ENCODE data around the gene ZNF568. TPM values are rescaled to one million over a fixed set of nuclear protein-coding genes. Genes with fewer than 3 reads are reported as not detected.

The ZNF568 gene
- total RNA-seq, 1 donor from 2014 or later, result 8.9 TPM

DNA sequence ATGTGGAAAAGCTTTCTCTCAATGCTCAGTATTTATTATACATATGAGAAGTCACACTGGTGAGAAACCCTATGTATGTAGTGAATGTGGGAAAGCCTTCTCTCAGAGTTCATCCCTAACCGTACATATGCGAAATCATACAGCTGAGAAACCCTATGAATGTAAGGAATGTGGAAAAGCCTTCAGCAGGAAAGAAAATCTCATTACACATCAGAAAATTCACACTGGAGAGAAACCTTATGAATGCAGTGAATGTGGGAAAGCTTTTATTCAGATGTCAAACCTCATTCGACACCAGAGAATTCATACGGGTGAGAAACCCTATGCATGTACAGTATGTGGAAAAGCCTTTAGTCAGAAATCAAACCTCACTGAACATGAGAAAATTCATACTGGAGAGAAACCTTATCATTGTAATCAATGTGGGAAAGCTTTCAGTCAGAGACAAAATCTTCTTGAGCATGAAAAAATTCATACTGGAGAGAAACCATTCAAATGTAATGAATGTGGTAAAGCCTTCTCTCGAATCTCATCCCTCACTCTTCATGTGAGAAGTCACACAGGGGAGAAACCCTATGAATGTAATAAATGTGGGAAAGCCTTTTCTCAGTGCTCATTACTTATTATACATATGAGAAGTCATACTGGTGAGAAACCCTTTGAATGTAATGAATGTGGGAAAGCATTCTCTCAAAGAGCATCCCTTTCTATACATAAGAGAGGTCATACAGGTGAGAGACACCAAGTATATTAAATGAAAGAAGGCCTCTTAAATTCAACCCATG lies 34.4 kb downstream of the ZNF568 start:
- H3K9me3 Mint-ChIP-seq, result peaks cover 54% of the 10 kb centered on the region
- H3K9me3 ChIP-seq (ENCODE audit: low read depth), result peaks cover 24% of the 10 kb centered on the region

DNA sequence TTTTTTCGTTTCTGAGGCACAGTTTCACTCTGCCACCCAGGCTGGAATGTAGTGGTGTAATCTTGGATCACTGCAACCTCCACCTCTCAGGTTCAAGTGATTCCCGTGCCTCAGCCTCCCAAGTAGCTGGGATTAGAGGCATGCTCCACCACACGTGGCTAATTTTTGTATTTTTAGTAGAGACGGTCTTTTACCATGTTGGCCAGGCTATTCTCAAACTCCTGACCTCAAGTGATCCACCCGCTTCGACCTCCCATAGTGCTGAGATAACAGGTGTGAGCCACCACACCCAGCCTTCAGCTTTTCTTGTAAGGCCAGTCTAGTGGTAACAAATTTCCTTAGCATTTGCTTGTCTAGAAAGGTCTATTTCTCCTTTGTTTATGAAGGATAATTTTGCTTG lies 46.2 kb downstream of the ZNF568 start:
- TF ChIP-seq EZH2 (IDR thresholded peaks at IDR 0.05), result no peak
- TF ChIP-seq, protein P1, sequence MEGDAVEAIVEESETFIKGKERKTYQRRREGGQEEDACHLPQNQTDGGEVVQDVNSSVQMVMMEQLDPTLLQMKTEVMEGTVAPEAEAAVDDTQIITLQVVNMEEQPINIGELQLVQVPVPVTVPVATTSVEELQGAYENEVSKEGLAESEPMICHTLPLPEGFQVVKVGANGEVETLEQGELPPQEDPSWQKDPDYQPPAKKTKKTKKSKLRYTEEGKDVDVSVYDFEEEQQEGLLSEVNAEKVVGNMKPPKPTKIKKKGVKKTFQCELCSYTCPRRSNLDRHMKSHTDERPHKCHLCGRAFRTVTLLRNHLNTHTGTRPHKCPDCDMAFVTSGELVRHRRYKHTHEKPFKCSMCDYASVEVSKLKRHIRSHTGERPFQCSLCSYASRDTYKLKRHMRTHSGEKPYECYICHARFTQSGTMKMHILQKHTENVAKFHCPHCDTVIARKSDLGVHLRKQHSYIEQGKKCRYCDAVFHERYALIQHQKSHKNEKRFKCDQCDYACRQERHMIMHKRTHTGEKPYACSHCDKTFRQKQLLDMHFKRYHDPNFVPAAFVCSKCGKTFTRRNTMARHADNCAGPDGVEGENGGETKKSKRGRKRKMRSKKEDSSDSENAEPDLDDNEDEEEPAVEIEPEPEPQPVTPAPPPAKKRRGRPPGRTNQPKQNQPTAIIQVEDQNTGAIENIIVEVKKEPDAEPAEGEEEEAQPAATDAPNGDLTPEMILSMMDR (IDR thresholded peaks at IDR 0.05), result no peak
- TF ChIP-seq EZH2phosphoT487 (IDR thresholded peaks at IDR 0.05), result no peak
- H3K4me2 ChIP-seq, result no peak overlapping the region
- Mint-ChIP-seq H3K27me3 (ENCODE audit: insufficient read depth, low read depth) (peaks cover 2% of the 10 kb centered on the region), H3K36me3 (no peaks in the 10 kb centered on the region), H3K4me3 (no peak overlapping the region), H3K9me3 (peaks cover 50% of the 10 kb centered on the region), H3K27ac (no peak overlapping the region), H3K4me1 (no peaks in the 10 kb centered on the region)
- H3K4me1 ChIP-seq, result no peaks in the 10 kb centered on the region
- H3K9ac ChIP-seq, result no peak overlapping the region
- no peak overlapping the region for H3K27ac ChIP-seq
- H3K79me2 ChIP-seq (ENCODE audit: low read depth), result no peaks in the 10 kb centered on the region
- no peaks in the 10 kb centered on the region for H4K20me1 ChIP-seq (ENCODE audit: low read depth)
- no peaks in the 10 kb centered on the region for H3K36me3 ChIP-seq
- H3K9me3 ChIP-seq (ENCODE audit: low read depth), result peaks cover 14% of the 10 kb centered on the region
- no peak overlapping the region for H2AFZ ChIP-seq (replicated peaks)
- no peak overlapping the region for H3K4me3 ChIP-seq
- no peaks in the 10 kb centered on the region for H3K27me3 ChIP-seq
- no peak for DNase-seq (ENCODE audit: low spot score)
- no peaks in the 10 kb centered on the region for H3F3A ChIP-seq (ENCODE audit: low read depth)

More for the DNA sequence above, 34.4 kb downstream of the ZNF568 start:
- H3K27ac ChIP-seq, result no peak overlapping the region
- no peaks in the 10 kb centered on the region for H3K79me2 ChIP-seq (ENCODE audit: low read depth)
- H3K9ac ChIP-seq, result no peak overlapping the region
- H3K36me3 ChIP-seq, result peaks cover 32% of the 10 kb centered on the region
- H3K27me3 ChIP-seq, result no peaks in the 10 kb centered on the region
- Mint-ChIP-seq H3K36me3 (peaks cover 23% of the 10 kb centered on the region), H3K27ac (no peak overlapping the region), H3K4me3 (no peak overlapping the region), H3K27me3 (ENCODE audit: insufficient read depth, low read depth) (peaks cover 3% of the 10 kb centered on the region), H3K4me1 (no peaks in the 10 kb centered on the region)
- TF ChIP-seq, protein P1 (IDR thresholded peaks at IDR 0.05), result no peak
- TF ChIP-seq EZH2phosphoT487 (IDR thresholded peaks at IDR 0.05) (no peak), EZH2 (IDR thresholded peaks at IDR 0.05) (no peak)
- DNase-seq (ENCODE audit: low spot score), result no peak
- no peak overlapping the region for H3K4me3 ChIP-seq
- no peak overlapping the region for H3K4me2 ChIP-seq
- H4K20me1 ChIP-seq (ENCODE audit: low read depth), result no peaks in the 10 kb centered on the region
- H2AFZ ChIP-seq (replicated peaks), result no peak overlapping the region
- H3K4me1 ChIP-seq, result no peaks in the 10 kb centered on the region
- no peaks in the 10 kb centered on the region for H3F3A ChIP-seq (ENCODE audit: low read depth)

DNA sequence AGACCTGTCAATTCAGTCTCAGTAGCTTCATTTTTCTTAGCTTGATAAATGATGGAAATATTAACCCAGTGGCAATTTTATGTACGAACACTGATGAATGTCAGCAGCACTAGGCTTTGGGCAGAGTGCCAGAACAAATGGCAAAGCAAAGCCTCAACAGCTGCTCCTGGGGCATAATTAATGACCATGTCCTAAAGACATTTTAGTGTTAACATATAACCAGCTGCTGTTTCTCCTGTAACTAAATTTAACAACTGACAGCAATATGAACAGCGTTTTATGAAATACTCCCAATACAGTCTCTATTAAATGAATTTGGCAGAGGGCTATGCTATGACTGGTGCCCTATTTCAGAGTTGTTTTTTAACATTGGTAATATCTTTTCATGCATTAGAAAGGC lies 47.1 kb downstream of the ZNF568 start:
- no peaks in the 10 kb centered on the region for H3K36me3 Mint-ChIP-seq
- H3K27ac Mint-ChIP-seq, result no peak overlapping the region
- Histone ChIP-seq H3K79me2 (ENCODE audit: low read depth) (no peaks in the 10 kb centered on the region), H3F3A (ENCODE audit: low read depth) (no peaks in the 10 kb centered on the region), H3K36me3 (no peaks in the 10 kb centered on the region), H4K20me1 (ENCODE audit: low read depth) (no peaks in the 10 kb centered on the region), H3K9ac (no peak overlapping the region), H3K27me3 (no peaks in the 10 kb centered on the region), H2AFZ (replicated peaks) (no peak overlapping the region), H3K4me1 (no peaks in the 10 kb centered on the region), H3K9me3 (ENCODE audit: low read depth) (peaks cover 20% of the 10 kb centered on the region), H3K27ac (no peak overlapping the region), H3K4me3 (no peak overlapping the region), H3K4me2 (no peak overlapping the region)
- no peak overlapping the region for H3K4me3 Mint-ChIP-seq
- H3K27me3 Mint-ChIP-seq (ENCODE audit: insufficient read depth, low read depth), result peaks cover 2% of the 10 kb centered on the region
- no peak for DNase-seq (ENCODE audit: low spot score)
- peaks cover 49% of the 10 kb centered on the region for H3K9me3 Mint-ChIP-seq
- TF ChIP-seq EZH2phosphoT487 (IDR thresholded peaks at IDR 0.05), result no peak
- no peak for TF ChIP-seq EZH2 (IDR thresholded peaks at IDR 0.05)
- TF ChIP-seq, protein P1 (IDR thresholded peaks at IDR 0.05), result no peak
- H3K4me1 Mint-ChIP-seq, result no peaks in the 10 kb centered on the region
